Measurements from ENCODE around the gene SH3PXD2A.

SH3PXD2A gene

GRCh38 chr10:103553743-103554487 is 301.5 kb downstream of the SH3PXD2A start:
- WGBS (ENCODE audit: insufficient coverage), result 91% methylated on average over 4 of the region's 8 CpGs
- peaks cover 0 to 17% (median 15%) of the 10 kb centered on the region in 4 experiments for H3K4me1 ChIP-seq (ENCODE audit: control extremely low read depth in 1 of 4, control insufficient read depth in 4 of 4, insufficient read depth in 4 of 4, low read length in 3 of 4)
- no peak overlapping the region for H3K27ac ChIP-seq (ENCODE audit: insufficient read depth in 1 of 2, low read depth in 1 of 2, low read length in 2 of 2, poor library complexity in 1 of 2, severe bottlenecking in 2 of 2)
- H3K4me3 ChIP-seq (ENCODE audit: control insufficient read depth in 1 of 7, extremely low read depth in 1 of 7, insufficient read depth in 4 of 7, low read depth in 2 of 7, low read length in 6 of 7), result no peak overlapping the region
- H3K9me3 ChIP-seq (ENCODE audit: control extremely low read depth in 1 of 5, control insufficient read depth in 4 of 5, insufficient read depth in 2 of 5, low read depth in 1 of 5, low read length in 4 of 5), result no peaks in the 10 kb centered on the region
- CTCF ChIA-PET, result interaction anchor here (0.9 kb wide), 1 partner anchor 10 kb away, joined by 3 read pairs; no protein-coding TSS in a partner anchor
- no peaks in the 10 kb centered on the region for H3K36me3 ChIP-seq (ENCODE audit: control insufficient read depth in 4 of 4, insufficient read depth in 4 of 4, low read length in 3 of 4)
- no peak for DNase-seq
- POLR2A ChIA-PET, result no interaction called here
- peaks cover 0 to 13% (median 8%) of the 10 kb centered on the region in 5 experiments for H3K27me3 ChIP-seq (replicated peaks in 2 of 5; ENCODE audit: control insufficient read depth in 4 of 5, insufficient read depth in 5 of 5, low read length in 4 of 5)

DNA sequence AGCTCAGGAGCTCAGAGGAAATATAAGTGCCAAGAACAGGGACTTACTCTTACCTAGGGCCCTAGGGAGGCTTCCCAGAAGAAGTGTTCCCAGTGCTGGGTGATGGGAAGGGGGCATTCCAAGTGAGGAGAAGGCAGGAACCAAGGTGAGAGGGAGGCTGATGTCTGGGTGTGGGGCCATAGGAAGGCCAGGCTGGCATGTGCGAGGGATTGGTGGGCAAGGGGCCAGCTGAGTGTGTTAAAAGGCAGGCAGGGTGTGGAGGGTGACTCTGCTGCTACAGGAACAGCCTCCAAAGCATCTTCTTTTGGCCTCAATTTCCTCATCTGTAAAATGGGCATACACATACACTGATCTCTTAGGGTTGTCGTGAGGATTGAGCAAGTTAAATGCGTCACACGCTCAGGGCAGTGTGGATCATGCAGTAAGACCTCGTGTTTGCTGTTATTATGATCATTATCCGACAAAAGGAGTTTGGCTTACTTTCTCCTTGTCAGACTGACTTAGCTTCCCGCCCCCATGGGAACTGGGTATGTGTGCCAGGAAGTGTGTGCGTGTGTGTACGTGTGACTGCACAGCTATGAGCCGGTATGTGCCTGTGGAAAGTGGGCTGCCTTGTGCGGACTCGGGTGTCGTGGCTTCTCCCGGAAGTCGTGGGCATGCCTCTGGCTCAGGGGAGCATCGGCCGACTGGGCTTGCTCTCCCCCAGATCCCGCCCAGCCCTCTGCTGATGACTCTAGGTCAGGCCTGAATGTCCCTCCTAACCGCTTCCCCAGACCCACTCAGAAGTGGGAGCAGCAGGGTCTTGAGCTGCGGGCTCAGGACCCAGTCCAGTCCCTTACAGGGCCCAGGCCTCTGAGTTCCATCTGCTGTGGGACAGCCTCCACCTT is 302.3 kb downstream of the SH3PXD2A start:
- 97% methylated on average over 19 of the region's 20 CpGs for WGBS (ENCODE audit: insufficient coverage)

DNA sequence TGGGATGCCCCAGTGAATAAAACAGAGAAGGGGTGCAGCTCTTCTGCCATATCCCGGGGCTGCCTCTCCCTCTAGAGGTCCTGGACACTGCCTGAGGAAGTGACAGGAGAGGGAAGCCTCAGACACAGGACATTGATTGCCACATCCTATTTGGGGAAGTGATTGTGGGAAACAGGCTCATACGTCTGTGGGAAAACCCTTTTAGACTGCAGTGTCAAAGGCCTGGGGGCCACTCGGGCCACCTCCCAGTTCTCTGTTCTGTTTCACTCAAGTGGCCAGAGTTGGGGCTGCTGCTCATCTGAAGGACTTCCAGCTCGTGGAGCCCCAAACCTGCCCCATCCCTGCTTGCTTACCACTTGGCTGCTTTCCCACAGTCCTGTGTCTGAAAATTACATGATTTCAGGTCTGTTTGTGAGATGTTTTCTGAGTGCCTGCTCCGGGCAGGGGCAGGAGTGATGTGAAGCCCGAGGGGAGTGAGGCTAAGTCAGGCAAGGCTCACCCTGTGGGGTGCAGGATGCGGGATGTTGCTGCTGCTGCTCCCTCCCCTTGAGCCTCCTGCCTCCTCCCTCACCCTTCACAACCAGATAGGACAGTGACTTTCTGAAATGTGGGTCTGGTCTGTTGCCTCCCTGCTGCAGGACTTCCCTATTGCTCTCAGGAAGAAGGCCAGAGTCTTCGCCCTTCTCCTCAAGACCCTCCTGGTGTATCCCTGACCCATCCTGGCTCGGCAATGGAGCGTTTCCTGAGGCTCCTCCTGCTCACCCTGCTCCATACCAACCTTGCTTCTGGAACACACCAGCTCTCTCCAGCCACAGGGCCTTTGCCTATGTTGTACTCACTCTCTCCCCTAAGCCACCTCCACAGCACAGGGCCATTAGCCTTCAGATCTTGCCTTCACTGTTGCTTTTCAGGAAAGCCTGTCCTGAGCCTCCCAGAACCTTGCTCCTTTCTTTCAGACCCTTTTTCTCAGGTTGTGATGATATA is 303.5 kb downstream of the SH3PXD2A start:
- ChIA-PET POLR2A (no interaction called here), CTCF (interaction anchor here (0.8 to 1.5 kb wide), 3 partner anchors 12 to 63 kb away, joined by 3 read pairs; no protein-coding TSS in a partner anchor)
- no peaks in the 10 kb centered on the region for H3K9me3 ChIP-seq (ENCODE audit: control extremely low read depth in 1 of 5, control insufficient read depth in 4 of 5, insufficient read depth in 2 of 5, low read depth in 1 of 5, low read length in 4 of 5)
- DNase-seq, result peak in 2 of 3 donors; percentile 22 to 27
- H3K27me3 ChIP-seq (replicated peaks in 2 of 5; ENCODE audit: control insufficient read depth in 4 of 5, insufficient read depth in 5 of 5, low read length in 4 of 5), result peaks cover 0 to 13% (median 8%) of the 10 kb centered on the region in 5 experiments
- no peaks in the 10 kb centered on the region for H3K36me3 ChIP-seq (ENCODE audit: control insufficient read depth in 4 of 4, insufficient read depth in 4 of 4, low read length in 3 of 4)
- no peak overlapping the region for H3K27ac ChIP-seq (ENCODE audit: insufficient read depth in 1 of 2, low read depth in 1 of 2, low read length in 2 of 2, poor library complexity in 1 of 2, severe bottlenecking in 2 of 2)
- no peak overlapping the region for H3K4me3 ChIP-seq (ENCODE audit: control insufficient read depth in 1 of 7, extremely low read depth in 1 of 7, insufficient read depth in 4 of 7, low read depth in 2 of 7, low read length in 6 of 7)
- H3K4me1 ChIP-seq (ENCODE audit: control extremely low read depth in 1 of 4, control insufficient read depth in 4 of 4, insufficient read depth in 4 of 4, low read length in 3 of 4), result peaks cover 0 to 10% (median 8%) of the 10 kb centered on the region in 4 experiments
- WGBS (ENCODE audit: insufficient coverage), result 41% methylated on average over 5 of the region's 10 CpGs

More for the DNA sequence above, 302.3 kb downstream of the SH3PXD2A start:
- H3K4me3 ChIP-seq (ENCODE audit: control insufficient read depth in 1 of 7, extremely low read depth in 1 of 7, insufficient read depth in 4 of 7, low read depth in 2 of 7, low read length in 6 of 7), result no peak overlapping the region
- ChIA-PET POLR2A (no interaction called here), CTCF (interaction anchor here (0.9 to 1.5 kb wide), 3 partner anchors 11 to 64 kb away, joined by 3 read pairs; no protein-coding TSS in a partner anchor)
- H3K36me3 ChIP-seq (ENCODE audit: control insufficient read depth in 4 of 4, insufficient read depth in 4 of 4, low read length in 3 of 4), result no peaks in the 10 kb centered on the region
- peaks cover 0 to 10% (median 8%) of the 10 kb centered on the region in 4 experiments for H3K4me1 ChIP-seq (ENCODE audit: control extremely low read depth in 1 of 4, control insufficient read depth in 4 of 4, insufficient read depth in 4 of 4, low read length in 3 of 4)
- H3K9me3 ChIP-seq (ENCODE audit: control extremely low read depth in 1 of 5, control insufficient read depth in 4 of 5, insufficient read depth in 2 of 5, low read depth in 1 of 5, low read length in 4 of 5), result no peaks in the 10 kb centered on the region
- no peak for DNase-seq
- H3K27me3 ChIP-seq (replicated peaks in 2 of 5; ENCODE audit: control insufficient read depth in 4 of 5, insufficient read depth in 5 of 5, low read length in 4 of 5), result peaks cover 0 to 13% (median 8%) of the 10 kb centered on the region in 5 experiments
- H3K27ac ChIP-seq (ENCODE audit: insufficient read depth in 1 of 2, low read depth in 1 of 2, low read length in 2 of 2, poor library complexity in 1 of 2, severe bottlenecking in 2 of 2), result no peak overlapping the region

DNA sequence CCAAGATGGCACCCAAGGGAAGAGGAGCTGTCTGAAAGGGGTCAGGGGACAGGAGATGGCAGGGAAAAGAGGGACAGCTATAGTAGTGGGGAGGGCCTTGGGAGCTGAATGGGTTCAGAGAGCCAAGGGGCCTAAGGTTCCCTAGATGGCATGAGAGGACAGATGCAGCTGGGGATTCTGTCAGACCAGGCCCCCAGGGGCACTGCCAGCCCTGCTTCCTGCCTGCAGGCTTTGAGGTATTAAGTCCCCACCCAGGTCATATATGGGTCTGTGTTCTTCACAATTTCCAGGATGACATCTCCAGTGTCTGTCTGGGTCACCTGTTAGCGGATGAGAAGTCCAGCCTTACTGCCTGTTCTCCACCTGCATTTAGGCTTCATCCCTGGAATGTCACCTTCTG is 305.1 kb downstream of the SH3PXD2A start:
- Histone ChIP-seq H3K36me3 (ENCODE audit: control insufficient read depth in 4 of 4, insufficient read depth in 4 of 4, low read length in 3 of 4) (no peaks in the 10 kb centered on the region), H3K9me3 (ENCODE audit: control extremely low read depth in 1 of 5, control insufficient read depth in 4 of 5, insufficient read depth in 2 of 5, low read depth in 1 of 5, low read length in 4 of 5) (no peaks in the 10 kb centered on the region), H3K27me3 (replicated peaks in 2 of 5; ENCODE audit: control insufficient read depth in 4 of 5, insufficient read depth in 5 of 5, low read length in 4 of 5) (peaks cover 0 to 5% (median 0%) of the 10 kb centered on the region in 5 experiments), H3K4me3 (ENCODE audit: control insufficient read depth in 1 of 7, extremely low read depth in 1 of 7, insufficient read depth in 4 of 7, low read depth in 2 of 7, low read length in 6 of 7) (no peak overlapping the region), H3K27ac (ENCODE audit: insufficient read depth in 1 of 2, low read depth in 1 of 2, low read length in 2 of 2, poor library complexity in 1 of 2, severe bottlenecking in 2 of 2) (no peak overlapping the region), H3K4me1 (ENCODE audit: control extremely low read depth in 1 of 4, control insufficient read depth in 4 of 4, insufficient read depth in 4 of 4, low read length in 3 of 4) (peaks cover 0 to 1% (median under 1%) of the 10 kb centered on the region in 4 experiments)
- ChIA-PET POLR2A (interaction anchor here (0.6 kb wide), 1 partner anchor 9 kb away, joined by 4 read pairs; no protein-coding TSS in a partner anchor), CTCF (no interaction called here)
- DNase-seq, result no peak
- 100% methylated on average over 1 of the region's 1 CpG for WGBS (ENCODE audit: insufficient coverage)

DNA sequence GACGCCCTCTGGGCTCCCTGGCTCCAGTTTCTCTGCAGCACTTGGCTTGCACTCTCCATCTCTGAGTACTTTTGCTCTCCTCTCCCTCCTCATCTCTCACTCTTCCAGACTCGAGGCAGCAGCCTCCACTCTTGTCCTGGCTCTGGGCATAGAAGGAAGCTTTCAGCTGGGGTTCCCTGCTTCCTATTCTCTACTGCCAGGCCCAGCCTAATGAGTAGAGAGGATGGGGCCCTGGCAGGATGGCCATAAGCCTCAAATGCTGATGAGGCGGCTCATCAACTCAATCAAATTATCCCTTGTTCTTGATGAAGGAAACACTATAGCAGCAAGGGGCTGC is 306.1 kb downstream of the SH3PXD2A start:
- Histone ChIP-seq H3K4me1 (ENCODE audit: control extremely low read depth in 1 of 4, control insufficient read depth in 4 of 4, insufficient read depth in 4 of 4, low read length in 3 of 4) (no peaks in the 10 kb centered on the region), H3K36me3 (ENCODE audit: control insufficient read depth in 4 of 4, insufficient read depth in 4 of 4, low read length in 3 of 4) (no peaks in the 10 kb centered on the region), H3K4me3 (ENCODE audit: control insufficient read depth in 1 of 7, extremely low read depth in 1 of 7, insufficient read depth in 4 of 7, low read depth in 2 of 7, low read length in 6 of 7) (no peak overlapping the region), H3K27me3 (replicated peaks in 2 of 5; ENCODE audit: control insufficient read depth in 4 of 5, insufficient read depth in 5 of 5, low read length in 4 of 5) (peaks cover 0 to 1% (median 0%) of the 10 kb centered on the region in 5 experiments), H3K27ac (ENCODE audit: insufficient read depth in 1 of 2, low read depth in 1 of 2, low read length in 2 of 2, poor library complexity in 1 of 2, severe bottlenecking in 2 of 2) (no peak overlapping the region), H3K9me3 (ENCODE audit: control extremely low read depth in 1 of 5, control insufficient read depth in 4 of 5, insufficient read depth in 2 of 5, low read depth in 1 of 5, low read length in 4 of 5) (no peaks in the 10 kb centered on the region)
- no peak for DNase-seq
- ChIA-PET POLR2A (no interaction called here), CTCF (no interaction called here)
- WGBS (ENCODE audit: insufficient coverage), result 92% methylated on average over 3 of the region's 3 CpGs

GRCh38 chr10:103548581-103549348 is 306.6 kb downstream of the SH3PXD2A start:
- Histone ChIP-seq H3K27me3 (replicated peaks in 2 of 5; ENCODE audit: control insufficient read depth in 4 of 5, insufficient read depth in 5 of 5, low read length in 4 of 5) (peaks cover 0 to 1% (median 0%) of the 10 kb centered on the region in 5 experiments), H3K9me3 (ENCODE audit: control extremely low read depth in 1 of 5, control insufficient read depth in 4 of 5, insufficient read depth in 2 of 5, low read depth in 1 of 5, low read length in 4 of 5) (no peaks in the 10 kb centered on the region), H3K36me3 (ENCODE audit: control insufficient read depth in 4 of 4, insufficient read depth in 4 of 4, low read length in 3 of 4) (no peaks in the 10 kb centered on the region), H3K4me3 (ENCODE audit: control insufficient read depth in 1 of 7, extremely low read depth in 1 of 7, insufficient read depth in 4 of 7, low read depth in 2 of 7, low read length in 6 of 7) (no peak overlapping the region), H3K4me1 (ENCODE audit: control extremely low read depth in 1 of 4, control insufficient read depth in 4 of 4, insufficient read depth in 4 of 4, low read length in 3 of 4) (no peaks in the 10 kb centered on the region), H3K27ac (ENCODE audit: insufficient read depth in 1 of 2, low read depth in 1 of 2, low read length in 2 of 2, poor library complexity in 1 of 2, severe bottlenecking in 2 of 2) (no peak overlapping the region)
- ChIA-PET CTCF (interaction anchor here (2.5 kb wide), 1 partner anchor 16 kb away, joined by 9 read pairs; no protein-coding TSS in a partner anchor), POLR2A (no interaction called here)
- DNase-seq, result no peak
- 98% methylated on average over 9 of the region's 12 CpGs for WGBS (ENCODE audit: insufficient coverage)

Data from common myeloid progenitor, CD34-positive (primary cell).